Urinary bladder (tissue), 4 donors: ENCODE results near the gene ARHGAP26. TPM values are rescaled to one million over a fixed set of nuclear protein-coding genes. Genes with fewer than 3 reads are reported as not detected.

ENCODE experiments used
- DNase-seq: peaks from one replicate; pipeline ENCODE4 v3.0.0-alpha.2; 2015; ENCODE audit errors: extremely low spot score
- H3K27ac ChIP-seq: one replicate; pipeline ENCODE4 v1.5.1; 2013; ENCODE audit warnings: low read depth, mild to moderate bottlenecking, moderate library complexity
- H3K36me3 ChIP-seq: one replicate; pipeline ENCODE4 v1.6.1; 2013; ENCODE audit warnings: mild to moderate bottlenecking, moderate library complexity; ENCODE audit not compliant: insufficient read depth
- H3K4me1 ChIP-seq: one replicate; pipeline ENCODE4 v1.6.1; 2013; ENCODE audit warnings: mild to moderate bottlenecking, moderate library complexity; ENCODE audit not compliant: insufficient read depth
- H3K4me3 ChIP-seq: one replicate; pipeline ENCODE4 v1.5.1; 2013; ENCODE audit warnings: low read depth, low read length
- WGBS: extraction: QIAGEN DNeasy Blood & Tissue Kit; methylation state at CpG from one replicate; pipeline ENCODE4 v1.1.7; 2013; 5-methylcytosine and 5-hydroxymethylcytosine counted together
- polyA plus RNA-seq: library from polyadenylated mRNA; stranded (reverse); fragments of 200-250 nt; gene quantifications from one replicate; pipeline ENCODE4 v1.2.3, GENCODE V29; 2013
- total RNA-seq: library from RNA; depleted of rRNA; stranded (reverse); fragments of >200 nt; gene quantifications from one replicate; pipeline ENCODE4 v1.2.3, GENCODE V29; 2014
- donor health status: healthy with polysubstance abuse.
- donor health status: healthy.

The ARHGAP26 gene
- total and polyA plus RNA-seq, 2 donors = 5.7 to 54.2 TPM

GRCh38 chr5:143188083-143188482 is 417.9 kb downstream of the ARHGAP26 start:
- no peaks in the 10 kb centered on the region for H3K36me3 ChIP-seq
- no peak overlapping the region for H3K4me3 ChIP-seq
- H3K4me1 ChIP-seq = peaks cover 1% of the 10 kb centered on the region
- 96% methylated on average over 2 of the region's 2 CpGs for WGBS
- H3K27ac ChIP-seq = no peak overlapping the region
- DNase-seq = no peak

DNA sequence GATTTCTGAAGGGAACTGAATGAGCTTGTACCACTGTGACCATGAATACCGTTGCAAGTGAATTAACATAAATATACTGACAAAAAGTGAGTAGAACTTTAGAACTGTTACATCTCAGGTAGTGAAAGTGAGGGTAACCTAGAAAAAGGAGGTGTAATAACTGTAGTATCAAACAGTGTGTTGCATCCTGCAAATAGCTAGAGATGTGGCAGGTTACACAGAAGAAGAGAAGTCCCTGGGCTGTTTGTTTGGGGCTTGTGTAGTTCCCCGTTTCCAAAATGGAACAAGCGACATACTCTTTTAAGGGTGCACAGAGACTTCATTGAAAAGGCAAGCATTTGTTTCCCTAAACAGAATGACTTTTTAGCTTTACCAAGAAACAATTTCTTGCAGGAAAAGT is 418.5 kb downstream of the ARHGAP26 start:
- no peak for DNase-seq
- no peak overlapping the region for H3K27ac ChIP-seq
- H3K4me1 ChIP-seq = peaks cover 1% of the 10 kb centered on the region
- 92% methylated on average over 3 of the region's 3 CpGs for whole genome bisulfite sequencing
- no peak overlapping the region for H3K4me3 ChIP-seq
- no peaks in the 10 kb centered on the region for H3K36me3 ChIP-seq

DNA sequence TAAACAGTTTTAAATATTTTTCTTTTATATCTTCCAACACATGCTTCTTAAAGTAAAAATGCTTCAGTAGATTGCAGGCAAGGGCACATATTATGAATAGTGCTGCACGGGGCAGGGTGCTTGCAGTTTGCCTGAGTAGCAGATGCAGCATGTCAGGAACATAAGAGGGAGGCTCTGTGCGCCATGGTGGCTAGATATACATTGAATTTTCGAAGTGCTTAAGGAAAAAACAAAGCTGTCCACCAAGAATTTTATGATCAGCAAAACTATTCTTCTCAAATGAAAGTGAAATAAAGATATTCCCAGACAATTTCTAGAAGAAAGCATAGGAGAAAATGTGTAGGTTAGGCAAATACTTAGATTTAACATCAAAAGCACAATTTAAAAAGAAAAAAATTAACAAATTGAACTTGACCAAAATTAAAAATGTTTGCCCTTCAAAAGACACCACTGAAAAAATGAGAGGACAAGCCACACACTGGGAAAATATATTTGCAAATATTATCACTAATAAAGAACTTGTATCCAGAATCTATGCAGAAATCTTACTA is 420.2 kb downstream of the ARHGAP26 start:
- Histone ChIP-seq H3K36me3 (no peaks in the 10 kb centered on the region), H3K4me1 (no peaks in the 10 kb centered on the region), H3K27ac (no peak overlapping the region), H3K4me3 (no peak overlapping the region)
- 93% methylated on average over 3 of the region's 3 CpGs for WGBS
- DNase-seq = no peak

DNA sequence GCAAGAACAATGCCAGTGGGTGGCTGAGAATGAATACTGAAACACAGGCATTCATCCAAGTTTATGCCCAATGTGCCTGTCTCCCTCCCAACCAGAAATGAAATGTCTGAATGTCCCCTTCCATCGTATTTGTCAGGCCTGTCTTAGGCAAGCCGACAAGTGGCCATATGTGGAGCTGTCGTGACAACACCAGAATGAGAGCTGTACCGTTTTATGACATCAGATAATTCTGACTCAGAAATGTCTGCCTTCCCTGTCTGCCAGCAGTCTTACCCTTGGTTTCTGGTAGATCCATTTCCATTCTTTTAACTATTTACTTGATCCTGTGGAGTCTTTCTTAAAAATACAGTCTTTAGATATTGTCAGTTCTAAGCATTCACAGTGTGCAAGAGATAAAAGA is 421.5 kb downstream of the ARHGAP26 start:
- DNase-seq = no peak
- Histone ChIP-seq H3K36me3 (no peaks in the 10 kb centered on the region), H3K27ac (no peak overlapping the region), H3K4me1 (no peaks in the 10 kb centered on the region), H3K4me3 (no peak overlapping the region)
- WGBS = 94% methylated on average over 4 of the region's 4 CpGs

DNA sequence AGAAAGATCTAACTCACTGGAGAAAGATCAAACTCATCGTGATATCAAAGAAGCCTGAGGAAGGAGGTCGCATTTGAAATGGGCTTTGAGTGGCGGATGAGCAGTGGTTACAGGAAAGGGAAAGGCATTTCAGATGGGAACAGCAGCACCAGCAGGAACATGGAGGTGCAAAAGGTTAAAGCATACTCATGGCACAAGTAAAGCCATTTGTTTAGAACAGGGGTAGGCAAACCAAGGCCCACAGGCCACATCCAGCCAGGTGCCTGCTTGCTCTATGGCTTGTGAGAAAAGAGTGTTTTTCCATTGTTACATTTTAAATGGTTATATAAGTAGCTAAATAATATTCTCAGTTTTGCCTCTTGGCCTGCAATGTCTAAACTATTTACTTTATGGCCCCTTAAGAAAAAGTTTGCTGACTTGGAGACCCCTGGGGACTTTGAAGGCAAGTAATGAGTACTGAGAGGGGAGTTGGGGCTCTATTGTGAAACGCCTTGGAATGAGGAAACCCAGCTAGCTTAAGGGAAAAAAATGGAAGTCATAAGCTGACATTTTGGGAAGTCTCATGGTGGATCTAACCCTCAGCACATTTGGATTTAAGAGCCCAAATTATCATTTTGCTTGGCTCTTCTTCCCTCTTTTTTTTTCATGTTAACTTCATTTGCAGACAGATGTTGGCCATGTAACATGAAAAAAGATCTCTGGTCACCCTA is 422.2 kb downstream of the ARHGAP26 start:
- no peaks in the 10 kb centered on the region for H3K36me3 ChIP-seq
- no peak overlapping the region for H3K27ac ChIP-seq
- WGBS = 91% methylated on average over 4 of the region's 4 CpGs
- DNase-seq = no peak
- no peaks in the 10 kb centered on the region for H3K4me1 ChIP-seq
- no peak overlapping the region for H3K4me3 ChIP-seq

GRCh38 chr5:143194206-143194605 is 424.0 kb downstream of the ARHGAP26 start:
- H3K4me1 ChIP-seq = no peaks in the 10 kb centered on the region
- no peak for DNase-seq
- no peak overlapping the region for H3K4me3 ChIP-seq
- 99% methylated on average over 1 of the region's 1 CpG for WGBS
- no peak overlapping the region for H3K27ac ChIP-seq
- H3K36me3 ChIP-seq = no peaks in the 10 kb centered on the region

DNA sequence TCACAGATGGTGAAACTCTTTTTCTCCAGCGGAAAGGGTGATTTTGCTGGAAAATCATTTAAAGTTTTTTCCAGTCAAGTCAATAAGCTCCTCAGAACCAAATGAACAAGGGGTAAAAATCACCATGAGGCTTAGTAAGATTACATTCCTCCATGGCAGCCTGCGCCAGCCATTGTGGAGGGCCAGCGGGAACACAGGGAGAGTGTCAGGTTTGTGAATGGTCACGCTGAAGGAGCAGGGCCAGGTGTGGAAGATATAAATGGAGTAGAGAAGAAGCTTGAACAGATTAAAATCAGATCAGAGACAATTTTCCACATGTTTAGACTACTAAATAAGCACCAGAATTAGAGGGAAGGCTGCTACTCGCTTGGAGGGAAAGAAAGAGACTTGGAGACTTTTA is 424.5 kb downstream of the ARHGAP26 start:
- DNase-seq = no peak
- H3K4me1 ChIP-seq = no peaks in the 10 kb centered on the region
- H3K27ac ChIP-seq = no peak overlapping the region
- no peak overlapping the region for H3K4me3 ChIP-seq
- H3K36me3 ChIP-seq = no peaks in the 10 kb centered on the region
- 94% methylated on average over 5 of the region's 5 CpGs for WGBS

- DNase-seq = no peak
- H3K4me3 ChIP-seq = no peak overlapping the region
- H3K36me3 ChIP-seq = no peaks in the 10 kb centered on the region
- WGBS = 49% methylated on average over 2 of the region's 2 CpGs
- H3K4me1 ChIP-seq = no peaks in the 10 kb centered on the region
- H3K27ac ChIP-seq = no peak overlapping the region
These were observed 425.3 kb downstream of the ARHGAP26 start for GRCh38 chr5:143195491-143195890.

DNA sequence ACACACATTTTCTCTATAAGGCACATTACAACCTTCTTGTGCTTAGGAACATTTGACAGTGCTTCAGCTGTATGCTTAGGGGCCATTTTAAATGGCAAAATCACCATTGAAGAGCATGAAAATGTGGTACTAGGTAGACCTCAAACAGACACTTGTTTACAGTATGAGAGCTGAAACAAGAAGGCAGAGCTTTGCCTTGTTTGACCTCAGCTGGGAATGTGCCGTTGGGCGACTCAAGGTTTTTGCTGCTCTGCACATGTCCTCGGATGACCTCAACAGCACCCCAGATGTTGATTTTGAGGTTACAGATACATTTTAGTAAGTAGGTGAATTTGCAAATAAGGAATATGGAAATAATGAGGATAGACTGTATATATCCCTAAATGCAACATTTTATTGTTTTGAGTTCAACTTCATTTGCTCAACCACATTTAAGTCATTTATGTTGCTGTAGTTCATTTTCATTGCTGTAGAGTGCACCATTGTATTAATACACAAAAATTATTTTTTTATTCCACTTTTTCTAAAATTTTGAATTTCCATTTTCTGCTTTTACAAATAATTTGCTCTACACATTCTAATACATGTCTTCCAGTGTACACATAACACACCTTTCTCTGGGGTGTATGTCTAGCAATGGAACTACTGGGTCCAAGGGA is 426.6 kb downstream of the ARHGAP26 start:
- WGBS = 92% methylated on average over 3 of the region's 3 CpGs
- H3K36me3 ChIP-seq = no peaks in the 10 kb centered on the region
- no peak overlapping the region for H3K4me3 ChIP-seq
- H3K27ac ChIP-seq = no peak overlapping the region
- no peak for DNase-seq
- H3K4me1 ChIP-seq = no peaks in the 10 kb centered on the region

DNA sequence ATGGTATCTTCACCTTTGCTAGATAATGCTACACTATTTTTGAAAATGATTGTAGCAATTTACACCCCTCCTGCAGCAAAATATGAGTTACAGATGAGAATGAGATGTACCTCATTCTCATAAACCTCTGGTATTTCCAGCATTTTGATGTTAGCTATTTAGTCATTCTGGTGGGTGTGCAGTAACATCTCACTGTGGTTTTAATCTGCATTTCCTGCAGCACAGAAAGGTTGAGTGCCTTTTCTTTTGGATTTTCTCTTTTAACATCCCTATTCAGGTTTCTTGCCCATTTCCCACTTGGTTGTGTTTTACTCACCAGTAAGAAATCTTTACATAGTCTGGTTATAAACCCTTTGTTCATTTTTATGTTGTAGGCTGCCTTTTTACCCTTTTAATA is 427.1 kb downstream of the ARHGAP26 start:
- DNase-seq = no peak
- no peak overlapping the region for H3K4me3 ChIP-seq
- no peak overlapping the region for H3K27ac ChIP-seq
- no peaks in the 10 kb centered on the region for H3K4me1 ChIP-seq
- H3K36me3 ChIP-seq = no peaks in the 10 kb centered on the region

DNA sequence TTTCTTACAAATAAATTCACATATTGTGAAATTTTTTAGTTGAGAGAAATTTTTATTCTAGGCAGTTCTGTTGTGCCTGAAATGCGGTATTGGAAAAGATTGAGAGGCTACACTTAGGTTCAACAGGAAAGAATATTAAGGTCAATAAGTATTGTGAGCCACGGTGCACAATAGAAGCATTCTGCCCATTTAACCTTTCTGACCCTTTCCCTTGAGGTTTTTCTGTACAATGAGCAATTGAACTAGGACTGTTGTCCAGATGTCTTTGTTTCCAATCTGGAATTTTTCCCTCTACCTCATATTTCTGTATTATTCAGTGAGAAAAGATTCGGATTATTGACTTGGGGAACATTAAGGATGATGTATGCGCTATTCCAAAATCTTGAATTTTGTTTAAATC is 428.2 kb downstream of the ARHGAP26 start:
- 88% methylated on average over 4 of the region's 4 CpGs for WGBS

GRCh38 chr5:143199161-143199560 is 429.0 kb downstream of the ARHGAP26 start:
- DNase-seq = no peak
- Histone ChIP-seq H3K36me3 (no peaks in the 10 kb centered on the region), H3K4me3 (no peak overlapping the region), H3K27ac (no peak overlapping the region), H3K4me1 (no peaks in the 10 kb centered on the region)
- WGBS = 99% methylated on average over 1 of the region's 1 CpG

More for the DNA sequence above, 428.2 kb downstream of the ARHGAP26 start:
- DNase-seq = no peak
- Histone ChIP-seq H3K4me3 (no peak overlapping the region), H3K36me3 (no peaks in the 10 kb centered on the region), H3K4me1 (no peaks in the 10 kb centered on the region), H3K27ac (no peak overlapping the region)

DNA sequence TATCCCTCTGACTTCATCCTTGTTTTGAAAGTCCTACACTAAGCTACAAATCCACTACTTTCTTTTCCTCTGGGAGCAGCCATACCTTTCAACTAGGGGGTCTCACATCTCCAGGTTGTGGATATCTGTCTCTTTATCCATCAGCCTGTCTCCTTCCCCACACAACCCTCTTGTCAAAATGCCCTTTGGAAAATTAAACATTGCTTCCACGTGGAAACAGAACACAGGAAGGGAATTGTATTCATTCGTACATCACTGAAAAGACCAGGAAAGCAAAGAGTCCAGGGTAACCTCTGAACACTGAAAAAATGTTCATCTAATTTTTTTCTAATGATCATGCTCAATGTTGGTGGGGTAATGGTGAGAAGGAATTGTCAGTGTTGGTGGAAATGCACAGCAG is 429.7 kb downstream of the ARHGAP26 start:
- Histone ChIP-seq H3K4me3 (no peak overlapping the region), H3K27ac (no peak overlapping the region), H3K36me3 (no peaks in the 10 kb centered on the region), H3K4me1 (no peaks in the 10 kb centered on the region)
- DNase-seq = no peak
- 77% methylated on average over 2 of the region's 2 CpGs for WGBS

GRCh38 chr5:143200781-143201398 is 430.7 kb downstream of the ARHGAP26 start:
- 72% methylated on average over 1 of the region's 1 CpG for WGBS
- no peaks in the 10 kb centered on the region for H3K4me1 ChIP-seq
- H3K27ac ChIP-seq = no peak overlapping the region
- H3K4me3 ChIP-seq = no peak overlapping the region
- no peak for DNase-seq
- H3K36me3 ChIP-seq = no peaks in the 10 kb centered on the region
